ENCODE measurements around the gene UQCRC2. TPM values are rescaled to one million over a fixed set of nuclear protein-coding genes. Genes with fewer than 3 reads are reported as not detected.
"Not testable (repeated sequence)": the region's sequence is repeated elsewhere in the genome, so short reads cannot be mapped to it uniquely, and the experiment has no call there.

Gene UQCRC2
- total and polyA plus RNA-seq, 2 donors from 2014 or later: 199 to 314 TPM

GRCh38 chr16:22001591-22001990 lies 48.4 kb downstream of the UQCRC2 start:
- Histone ChIP-seq H3K4me3 (ENCODE audit: low read length in 3 of 3) (no peak overlapping the region), H3K36me3 (ENCODE audit: control insufficient read depth in 2 of 3, insufficient read depth in 3 of 3, low read length in 3 of 3) (no peaks in the 10 kb centered on the region), H3K4me1 (ENCODE audit: control insufficient read depth in 2 of 3, insufficient read depth in 2 of 3, low read depth in 1 of 3, low read length in 3 of 3) (peaks cover 0 to 3% (median 0%) of the 10 kb centered on the region in 3 donors), H3K27me3 (ENCODE audit: control insufficient read depth, insufficient read depth, low read length) (no peaks in the 10 kb centered on the region), H3K27ac (ENCODE audit: low read depth in 2 of 2, low read length in 2 of 2) (no peak overlapping the region), H3K9me3 (ENCODE audit: control insufficient read depth in 2 of 3, insufficient read depth in 1 of 3, low read length in 3 of 3) (no peaks in the 10 kb centered on the region), H3K9ac (ENCODE audit: low read length in 3 of 3) (no peak overlapping the region)
- FAIRE-seq (no peak), DNase-seq (no peak)
- intact Hi-C loops (cut with DNase I): loop anchor here (5.0 kb wide), 1 partner anchor 186 kb away; no protein-coding TSS in a partner anchor
- no peak for TF ChIP-seq CTCF (IDR thresholded peaks at IDR 0.05; ENCODE audit: borderline replicate concordance, extremely low read depth, insufficient read depth)

- H3K9ac ChIP-seq (ENCODE audit: low read length in 3 of 3); FAIRE-seq; H3K27me3 ChIP-seq (ENCODE audit: control insufficient read depth, insufficient read depth, low read length); H3K4me1 ChIP-seq (ENCODE audit: control insufficient read depth in 2 of 3, insufficient read depth in 2 of 3, low read depth in 1 of 3, low read length in 3 of 3); DNase-seq; H3K27ac ChIP-seq (ENCODE audit: low read depth in 2 of 2, low read length in 2 of 2); H3K9me3 ChIP-seq (ENCODE audit: control insufficient read depth in 2 of 3, insufficient read depth in 1 of 3, low read length in 3 of 3); H3K4me3 ChIP-seq (ENCODE audit: low read length in 3 of 3); H3K36me3 ChIP-seq (ENCODE audit: control insufficient read depth in 2 of 3, insufficient read depth in 3 of 3, low read length in 3 of 3): not testable (repeated sequence)
- intact Hi-C loops (cut with DNase I): loop anchor here (5.0 kb wide), 1 partner anchor 185 kb away; no protein-coding TSS in a partner anchor
Measured at GRCh38 chr16:22002047-22002446, 48.9 kb downstream of the UQCRC2 start.

GRCh38 chr16:22003195-22003594 lies 50.0 kb downstream of the UQCRC2 start:
- TF ChIP-seq CTCF (IDR thresholded peaks at IDR 0.05; ENCODE audit: borderline replicate concordance, extremely low read depth, insufficient read depth): no peak
- DNase-seq: no peak
- H3K4me1 ChIP-seq (ENCODE audit: control insufficient read depth in 2 of 3, insufficient read depth in 2 of 3, low read depth in 1 of 3, low read length in 3 of 3): peaks cover 0 to 9% (median 0%) of the 10 kb centered on the region in 3 donors
- no peaks in the 10 kb centered on the region for H3K27me3 ChIP-seq (ENCODE audit: control insufficient read depth, insufficient read depth, low read length)
- no peak overlapping the region for H3K4me3 ChIP-seq (ENCODE audit: low read length in 3 of 3)
- FAIRE-seq: no peak
- intact Hi-C loops (cut with DNase I): loop anchor here (5.0 kb wide), 1 partner anchor 184 kb away; no protein-coding TSS in a partner anchor
- H3K9ac ChIP-seq (ENCODE audit: low read length in 3 of 3): no peak overlapping the region
- no peaks in the 10 kb centered on the region for H3K36me3 ChIP-seq (ENCODE audit: control insufficient read depth in 2 of 3, insufficient read depth in 3 of 3, low read length in 3 of 3)
- no peak overlapping the region for H3K27ac ChIP-seq (ENCODE audit: low read depth in 2 of 2, low read length in 2 of 2)
- no peaks in the 10 kb centered on the region for H3K9me3 ChIP-seq (ENCODE audit: control insufficient read depth in 2 of 3, insufficient read depth in 1 of 3, low read length in 3 of 3)

GRCh38 chr16:22004341-22004740 lies 51.2 kb downstream of the UQCRC2 start:
- no peak overlapping the region for H3K27ac ChIP-seq (ENCODE audit: low read depth in 2 of 2, low read length in 2 of 2)
- FAIRE-seq: no peak
- peak in 1 of 5 donors; percentile 31 for DNase-seq
- no peak for TF ChIP-seq CTCF (IDR thresholded peaks at IDR 0.05; ENCODE audit: borderline replicate concordance, extremely low read depth, insufficient read depth)
- H3K9me3 ChIP-seq (ENCODE audit: control insufficient read depth in 2 of 3, insufficient read depth in 1 of 3, low read length in 3 of 3): no peaks in the 10 kb centered on the region
- intact Hi-C loops (cut with DNase I): loop anchor here (5.0 kb wide), 1 partner anchor 183 kb away; no protein-coding TSS in a partner anchor
- H3K4me1 ChIP-seq (ENCODE audit: control insufficient read depth in 2 of 3, insufficient read depth in 2 of 3, low read depth in 1 of 3, low read length in 3 of 3): peaks cover 0 to 11% (median 0%) of the 10 kb centered on the region in 3 donors
- no peak overlapping the region for H3K9ac ChIP-seq (ENCODE audit: low read length in 3 of 3)
- no peak overlapping the region for H3K4me3 ChIP-seq (ENCODE audit: low read length in 3 of 3)
- no peaks in the 10 kb centered on the region for H3K27me3 ChIP-seq (ENCODE audit: control insufficient read depth, insufficient read depth, low read length)
- no peaks in the 10 kb centered on the region for H3K36me3 ChIP-seq (ENCODE audit: control insufficient read depth in 2 of 3, insufficient read depth in 3 of 3, low read length in 3 of 3)

All from kidney (tissue), 14 donors.